Mesenchymal stem cell (in vitro differentiated cells and primary cell): ENCODE measurements around the gene RABGEF1.
A peak's percentile ranks its signal among the peaks of the same experiment; 100 is the strongest.
"Not testable (repeated sequence)": the region's sequence is repeated elsewhere in the genome, so short reads cannot be mapped to it uniquely, and the experiment has no call there.

ENCODE experiments used
- DNase-seq: peaks from one replicate; pipeline ENCODE4 v3.0.0-alpha.2; 2013
- H2AFZ ChIP-seq: one replicate; pipeline ENCODE4 v1.6.1; 2013; ENCODE audit warnings: low read depth, mild to moderate bottlenecking, control low read depth, inconsistent platforms, low read length, moderate library complexity
- H2AK5ac ChIP-seq: 2 replicates; pipeline ENCODE4 v1.6.1; 2013; ENCODE audit warnings: low read length, moderate library complexity, mild to moderate bottlenecking, inconsistent platforms; ENCODE audit not compliant: severe bottlenecking
- H2BK120ac ChIP-seq: one replicate; pipeline ENCODE4 v1.6.1; 2013; ENCODE audit warnings: low read depth, mild to moderate bottlenecking, inconsistent platforms, low read length, moderate library complexity
- H2BK12ac ChIP-seq, 2 experiments: one replicate each; pipeline ENCODE4 v1.6.1; 2013; ENCODE audit warnings: inconsistent platforms in 2 of 2, low read length in 2 of 2, mild to moderate bottlenecking in 2 of 2, moderate library complexity in 2 of 2, control low read depth in 1 of 2
- H2BK15ac ChIP-seq: one replicate; pipeline ENCODE4 v1.6.1; 2013; ENCODE audit warnings: mild to moderate bottlenecking, low read depth, inconsistent platforms; ENCODE audit not compliant: poor library complexity, severe bottlenecking
- H2BK5ac ChIP-seq: 2 replicates; pipeline ENCODE4 v1.6.1; 2013; ENCODE audit warnings: low read depth, mild to moderate bottlenecking, low read length, control low read depth, inconsistent platforms; ENCODE audit not compliant: poor library complexity, severe bottlenecking
- H3K14ac ChIP-seq, 2 experiments: one replicate each; pipeline ENCODE4 v1.6.1; 2013; ENCODE audit warnings: inconsistent platforms in 2 of 2, low read length in 2 of 2, control low read depth in 1 of 2, mild to moderate bottlenecking in 1 of 2, moderate library complexity in 1 of 2
- H3K18ac ChIP-seq, 2 experiments: one replicate each; pipeline ENCODE4 v1.6.1; 2013; ENCODE audit warnings: inconsistent platforms in 2 of 2, low read length in 2 of 2, control low read depth in 1 of 2, low read depth in 1 of 2, mild to moderate bottlenecking in 1 of 2
- H3K23ac ChIP-seq, 2 experiments: one replicate each; pipeline ENCODE4 v1.6.1; 2013; ENCODE audit warnings: inconsistent platforms in 2 of 2, low read length in 2 of 2, mild to moderate bottlenecking in 2 of 2, moderate library complexity in 2 of 2, control low read depth in 1 of 2
- H3K27ac ChIP-seq: 2 replicates; pipeline ENCODE4 v1.5.1; 2013; ENCODE audit warnings: mild to moderate bottlenecking, moderate library complexity, low read length, control low read depth, inconsistent platforms; ENCODE audit not compliant: poor library complexity, severe bottlenecking
- H3K27me3 ChIP-seq, 2 experiments: 2 replicates each; pipeline versions ENCODE4 v1.6.1 to v1.7.0; 2013; ENCODE audit warnings: low read length in 2 of 2, mild to moderate bottlenecking in 2 of 2, moderate library complexity in 2 of 2, control low read depth in 1 of 2, inconsistent platforms in 1 of 2; ENCODE audit not compliant: control insufficient read depth in 1 of 2, insufficient read depth in 1 of 2
- H3K36me3 ChIP-seq, 2 experiments: 2 replicates each; pipeline versions ENCODE4 v1.6.1 to v1.7.0; 2013; ENCODE audit warnings: low read length in 2 of 2, control low read depth in 1 of 2, inconsistent platforms in 1 of 2, low read depth in 1 of 2, mild to moderate bottlenecking in 1 of 2; ENCODE audit not compliant: insufficient read depth in 2 of 2, control insufficient read depth in 1 of 2
- H3K4ac ChIP-seq, 2 experiments: one replicate each; pipeline ENCODE4 v1.6.1; 2013; ENCODE audit warnings: inconsistent platforms in 2 of 2, low read length in 2 of 2, mild to moderate bottlenecking in 2 of 2, moderate library complexity in 2 of 2, control low read depth in 1 of 2, low read depth in 1 of 2
- H3K4me1 ChIP-seq: 2 replicates; pipeline ENCODE4 v1.6.1; 2013; ENCODE audit warnings: low read depth, low read length, control low read depth; ENCODE audit not compliant: control insufficient read depth, insufficient read depth
- H3K4me2 ChIP-seq: 2 replicates; pipeline ENCODE4 v1.6.1; 2013; ENCODE audit warnings: low read length, mild to moderate bottlenecking, inconsistent platforms; ENCODE audit not compliant: poor library complexity, severe bottlenecking
- H3K4me3 ChIP-seq, 2 experiments: 2 replicates each; pipeline versions ENCODE4 v1.5.1 to v1.7.0; 2013; ENCODE audit warnings: low read length in 2 of 2, mild to moderate bottlenecking in 2 of 2, control low read depth in 1 of 2, low read depth in 1 of 2; ENCODE audit not compliant: insufficient read depth in 1 of 2
- H3K79me1 ChIP-seq: replicated peaks from 2 replicates; pipeline ENCODE4 v1.6.1; 2013; ENCODE audit warnings: mild to moderate bottlenecking, control low read depth, low read length, inconsistent platforms; ENCODE audit not compliant: poor library complexity, severe bottlenecking
- H3K9ac ChIP-seq: 2 replicates; pipeline ENCODE4 v1.7.0; 2013; ENCODE audit warnings: mild to moderate bottlenecking, low read length, moderate library complexity
- H3K9me3 ChIP-seq: 2 replicates; pipeline ENCODE4 v1.7.0; 2013; ENCODE audit warnings: mild to moderate bottlenecking, low read length; ENCODE audit not compliant: control insufficient read depth
- H4K8ac ChIP-seq: one replicate; pipeline ENCODE4 v1.6.1; 2013; ENCODE audit warnings: inconsistent platforms, mild to moderate bottlenecking, low read length, moderate library complexity
- H4K91ac ChIP-seq: one replicate; pipeline ENCODE4 v1.6.1; 2013; ENCODE audit warnings: mild to moderate bottlenecking, low read length, inconsistent platforms
- WGBS: methylation state at CpG from one replicate; pipeline ENCODE4 v1.1.7; 2013; ENCODE audit warnings: mixed read lengths; 5-methylcytosine and 5-hydroxymethylcytosine counted together

Gene RABGEF1

DNA sequence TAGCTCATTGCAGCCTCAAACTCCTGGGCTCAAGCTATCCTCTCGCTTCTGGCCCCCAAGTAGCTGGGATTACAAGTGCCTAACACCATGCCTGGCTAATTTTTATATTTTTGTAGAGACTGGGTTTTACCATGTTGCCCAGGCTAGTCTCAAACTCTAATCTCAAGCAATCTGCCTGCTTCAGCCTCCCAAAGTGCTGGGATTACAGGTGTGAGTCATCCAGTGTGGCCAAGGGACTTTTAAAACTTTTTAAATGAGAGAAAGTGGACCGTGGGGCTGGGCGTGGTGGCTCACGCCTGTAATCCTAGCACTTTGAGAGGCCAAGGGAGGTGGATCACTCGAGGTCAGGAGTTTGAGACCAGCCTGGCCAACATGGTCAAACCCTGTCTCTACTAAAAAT is 44.4 kb upstream of the RABGEF1 start:
- not testable (repeated sequence) for H2BK5ac ChIP-seq, H2AFZ ChIP-seq, H2AK5ac ChIP-seq, H2BK120ac ChIP-seq, DNase-seq, H3K14ac ChIP-seq, H4K91ac ChIP-seq, H2BK15ac ChIP-seq, H3K27ac ChIP-seq, H3K4me1 ChIP-seq, H3K23ac ChIP-seq, H3K27me3 ChIP-seq, H4K8ac ChIP-seq, H3K18ac ChIP-seq, H3K9ac ChIP-seq, H3K4me2 ChIP-seq, H3K4me3 ChIP-seq, H2BK12ac ChIP-seq, H3K9me3 ChIP-seq, H3K4ac ChIP-seq
- Histone ChIP-seq H3K79me1 (peaks cover 29% of the 10 kb centered on the region), H3K36me3 (peaks cover 39 to 50% of the 10 kb centered on the region in 2 experiments)
- 92% methylated on average over 5 of the region's 5 CpGs for WGBS

DNA sequence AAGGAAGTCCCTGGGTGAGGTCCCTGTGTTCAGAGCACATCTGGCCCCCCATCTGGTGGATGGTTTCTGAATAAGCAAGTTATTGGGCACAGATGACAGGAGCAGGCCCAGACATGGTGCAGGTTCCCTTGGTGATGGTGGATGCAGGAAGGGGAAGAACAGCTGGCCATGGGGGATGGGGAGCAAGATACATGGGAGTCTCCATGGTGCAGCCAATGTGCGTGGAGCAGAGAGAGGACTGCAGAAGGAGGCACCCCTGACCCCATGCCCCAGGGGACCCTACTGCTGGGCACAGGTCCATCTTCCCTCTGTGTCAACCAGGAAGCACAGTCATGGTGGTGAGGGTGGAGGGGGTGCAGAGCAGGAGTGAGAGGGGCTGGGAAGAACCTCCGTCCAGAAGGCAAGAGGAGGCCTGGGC is 43.8 kb upstream of the RABGEF1 start:
- Histone ChIP-seq H3K27ac (no peak overlapping the region), H3K36me3 (peaks cover 39 to 52% of the 10 kb centered on the region in 2 experiments), H3K4me2 (no peak overlapping the region), H2BK5ac (no peak overlapping the region), H3K27me3 (no peaks in the 10 kb centered on the region), H2AFZ (no peak overlapping the region), H2BK12ac (no peak overlapping the region), H3K4me1 (peaks cover 8% of the 10 kb centered on the region), H3K9ac (peak overlapping the region; percentile 44), H2BK120ac (no peak overlapping the region), H4K91ac (no peak overlapping the region), H3K14ac (no peak overlapping the region), H2BK15ac (no peak overlapping the region), H3K4ac (no peak overlapping the region), H3K18ac (no peak overlapping the region), H2AK5ac (no peak overlapping the region), H3K9me3 (no peaks in the 10 kb centered on the region), H3K23ac (no peak overlapping the region), H4K8ac (no peak overlapping the region), H3K79me1 (peaks cover 29% of the 10 kb centered on the region), H3K4me3 (peak overlapping the region in 1 of 2 experiments; percentile 40)
- WGBS: 88% methylated on average over 2 of the region's 2 CpGs
- peak; percentile 16 for DNase-seq

DNA sequence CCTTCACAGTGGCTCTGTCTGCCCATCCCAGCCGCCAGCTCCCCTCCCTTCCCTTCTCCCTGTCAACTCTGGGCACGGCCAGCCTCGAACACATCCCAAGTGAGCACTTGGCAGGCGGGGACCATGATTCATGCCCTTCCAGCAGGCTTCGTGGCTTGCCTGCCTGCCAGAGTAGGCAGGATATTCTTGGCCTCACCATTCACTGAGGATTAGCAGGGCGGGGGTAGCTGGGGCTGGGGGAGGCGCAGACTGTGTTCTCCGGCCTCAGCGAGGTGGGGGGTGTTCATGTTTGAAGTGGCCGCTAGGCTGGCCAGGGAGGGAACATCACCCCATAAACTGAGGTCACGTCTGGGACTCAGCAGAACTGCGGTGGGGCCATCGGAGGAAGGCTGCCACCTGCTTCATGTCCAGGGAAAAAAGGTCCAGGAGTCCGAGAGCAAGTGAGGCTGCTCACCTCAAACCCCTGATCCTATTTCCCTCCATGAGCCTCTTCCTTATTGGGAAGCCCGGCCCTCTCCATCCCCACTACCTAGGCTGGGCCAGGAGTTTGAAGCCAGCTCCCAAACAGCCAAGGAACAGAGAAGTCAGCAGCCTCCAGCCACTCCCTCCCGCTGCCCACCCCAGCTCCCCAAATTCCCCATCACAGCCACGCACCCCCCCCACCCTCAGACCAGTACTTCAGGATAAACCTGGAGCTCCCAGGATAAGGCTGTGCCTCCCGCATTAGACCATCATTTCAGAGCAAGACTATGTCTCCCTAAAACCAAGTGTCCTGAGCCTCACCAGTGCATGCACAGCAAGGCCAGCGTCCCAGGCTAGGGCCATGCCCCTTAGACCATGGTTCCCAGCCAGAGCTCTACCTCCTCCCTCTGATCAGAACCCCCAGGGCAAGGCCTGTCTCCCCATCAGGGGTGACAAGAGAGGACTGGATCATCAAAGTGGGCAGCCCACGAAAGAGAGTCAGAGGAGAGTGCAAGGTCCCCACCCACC is 42.8 kb upstream of the RABGEF1 start:
- no peak overlapping the region for H3K27ac ChIP-seq
- no peak overlapping the region for H2BK15ac ChIP-seq
- peak overlapping the region in 1 of 2 experiments; percentile 4 for H2BK12ac ChIP-seq
- H3K9me3 ChIP-seq: no peaks in the 10 kb centered on the region
- H3K9ac ChIP-seq: peak overlapping the region; percentile 44
- peaks cover 36 to 54% of the 10 kb centered on the region in 2 experiments for H3K36me3 ChIP-seq
- H3K4ac ChIP-seq: no peak overlapping the region
- H4K91ac ChIP-seq: no peak overlapping the region
- peaks cover 8% of the 10 kb centered on the region for H3K4me1 ChIP-seq
- H3K27me3 ChIP-seq: no peaks in the 10 kb centered on the region
- no peak overlapping the region for H2AFZ ChIP-seq
- H3K23ac ChIP-seq: no peak overlapping the region
- no peak overlapping the region for H4K8ac ChIP-seq
- peak overlapping the region in 1 of 2 experiments; percentile 40 for H3K4me3 ChIP-seq
- H2BK5ac ChIP-seq: no peak overlapping the region
- 71% methylated on average over 19 of the region's 20 CpGs for WGBS
- no peak overlapping the region for H2AK5ac ChIP-seq
- no peak overlapping the region for H2BK120ac ChIP-seq
- no peak overlapping the region for H3K18ac ChIP-seq
- H3K14ac ChIP-seq: peak overlapping the region in 1 of 2 experiments; percentile 53
- H3K4me2 ChIP-seq: no peak overlapping the region
- peak; percentile 14 for DNase-seq
- H3K79me1 ChIP-seq: peaks cover 23% of the 10 kb centered on the region

DNA sequence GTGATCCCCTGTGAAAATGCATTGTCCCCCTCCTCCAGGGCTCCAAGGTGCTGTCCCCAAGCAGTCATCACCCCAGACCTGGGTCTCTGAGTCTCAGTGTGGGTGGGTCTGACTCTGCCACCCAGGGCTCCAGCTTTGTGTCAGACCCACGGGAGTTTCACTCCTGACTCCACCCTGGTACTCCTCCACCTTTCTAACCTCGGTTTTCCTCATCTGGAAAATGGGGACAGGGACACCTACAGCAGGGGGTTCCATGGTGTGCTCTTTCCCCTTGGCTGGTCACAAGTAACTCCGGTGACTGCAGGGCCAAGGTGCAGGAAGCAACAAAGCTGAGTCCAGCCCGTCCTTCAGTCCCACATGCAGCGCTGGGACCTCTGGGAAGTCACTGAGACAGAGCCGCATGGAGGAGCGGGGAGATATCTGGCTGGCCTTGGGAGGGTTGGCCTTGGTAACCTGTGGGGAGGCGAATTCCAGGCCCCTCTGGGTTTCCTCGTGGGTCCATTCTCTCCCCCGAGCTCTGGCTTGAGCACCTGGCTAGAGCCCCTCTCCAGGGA is 41.8 kb upstream of the RABGEF1 start:
- Histone ChIP-seq H2BK5ac (no peak overlapping the region), H4K91ac (no peak overlapping the region), H2BK12ac (no peak overlapping the region), H3K23ac (no peak overlapping the region), H4K8ac (peak overlapping the region; percentile 4), H3K4me2 (no peak overlapping the region), H3K36me3 (peaks cover 29 to 54% of the 10 kb centered on the region in 2 experiments), H3K4me1 (peaks cover 8% of the 10 kb centered on the region), H2BK120ac (no peak overlapping the region), H2BK15ac (no peak overlapping the region), H2AK5ac (no peak overlapping the region), H2AFZ (no peak overlapping the region), H3K14ac (no peak overlapping the region), H3K18ac (no peak overlapping the region), H3K9me3 (no peaks in the 10 kb centered on the region), H3K4me3 (no peak overlapping the region), H3K9ac (no peak overlapping the region), H3K4ac (no peak overlapping the region), H3K27ac (no peak overlapping the region), H3K79me1 (peaks cover 15% of the 10 kb centered on the region), H3K27me3 (no peaks in the 10 kb centered on the region)
- 94% methylated on average over 10 of the region's 10 CpGs for WGBS
- DNase-seq: no peak
